ENCODE measurements around the gene TSSK3. TPM values are rescaled to one million over a fixed set of nuclear protein-coding genes. Genes with fewer than 3 reads are reported as not detected.

TSSK3 gene
- polyA plus RNA-seq (2013, experiment 1 of 2; ENCODE audit: insufficient read length): 1.2 TPM
- polyA plus RNA-seq (2013, experiment 2 of 2; ENCODE audit: insufficient read length): 0.85 TPM

- no peak for DNase-seq
These were observed at the start of gene TSSK3, which contains the start of gene FAM229A for GRCh38 chr1:32362474-32363313. TSSK3 (plus strand) TSS chr1:32362539; CDS start chr1:32362702, 163 bp downstream. FAM229A (minus strand) TSS chr1:32362485; CDS start chr1:32362091, 394 bp downstream.

GRCh38 chr1:32316903-32317277 is 45.4 kb upstream of the TSSK3 start:
- no peak for DNase-seq

GRCh38 chr1:32318127-32318869 is 44.0 kb upstream of the TSSK3 start:
- no peak for DNase-seq

GRCh38 chr1:32321712-32322291 is 40.5 kb upstream of the TSSK3 start:
- peak; percentile 22 for DNase-seq

- DNase-seq: no peak
These were observed 35.1 kb upstream of the TSSK3 start for GRCh38 chr1:32327204-32327603.

- DNase-seq: no peak
These were observed 32.3 kb upstream of the TSSK3 start for GRCh38 chr1:32329931-32330466.

- no peak for DNase-seq
These were observed 31.7 kb upstream of the TSSK3 start for GRCh38 chr1:32330558-32331151.

GRCh38 chr1:32331549-32331948 is 30.8 kb upstream of the TSSK3 start:
- no peak for DNase-seq

- no peak for DNase-seq
These were observed 29.9 kb upstream of the TSSK3 start for GRCh38 chr1:32332290-32333079.

GRCh38 chr1:32333251-32333963 is 28.9 kb upstream of the TSSK3 start:
- DNase-seq: no peak

GRCh38 chr1:32334274-32334861 is 28.0 kb upstream of the TSSK3 start:
- DNase-seq: peak; percentile 16

- DNase-seq: peak; percentile 49
These were observed 27.3 kb upstream of the TSSK3 start for GRCh38 chr1:32334864-32335534.

GRCh38 chr1:32335535-32335789 is 26.9 kb upstream of the TSSK3 start:
- no peak for DNase-seq

- peak; percentile 71 for DNase-seq
These were observed 26.3 kb upstream of the TSSK3 start, which contains the start of gene MARCKSL1 for GRCh38 chr1:32335790-32336590. MARCKSL1 (minus strand) TSS chr1:32336233; CDS start chr1:32336033, 200 bp downstream.

GRCh38 chr1:32336591-32336932 is 25.8 kb upstream of the TSSK3 start:
- DNase-seq: no peak

GRCh38 chr1:32336963-32337675 is 25.2 kb upstream of the TSSK3 start:
- peak; percentile 30 for DNase-seq

GRCh38 chr1:32337855-32338636 is 24.3 kb upstream of the TSSK3 start:
- no peak for DNase-seq

GRCh38 chr1:32338637-32339145 is 23.6 kb upstream of the TSSK3 start:
- no peak for DNase-seq

Measured in fibroblast of skin of back (primary cell).